ENCODE results near the gene TMEM50B. TPM values are rescaled to one million over a fixed set of nuclear protein-coding genes. Genes with fewer than 3 reads are reported as not detected.
A peak's percentile ranks its signal among the peaks of the same experiment; 100 is the strongest.

The TMEM50B gene
- total RNA-seq, 1 experiment from 2014 or later, result 18.9 TPM

- Histone ChIP-seq H3K4me1 (ENCODE audit: insufficient read depth, low read length, poor library complexity, severe bottlenecking) (peaks cover 4% of the 10 kb centered on the region), H3K9me3 (ENCODE audit: low read depth, low read length, poor library complexity, severe bottlenecking) (no peaks in the 10 kb centered on the region), H3K27me3 (replicated peaks; ENCODE audit: insufficient read depth, low read depth, low read length, poor library complexity) (no peaks in the 10 kb centered on the region), H3K36me3 (ENCODE audit: insufficient read depth, low read length, poor library complexity, severe bottlenecking) (no peaks in the 10 kb centered on the region), H3K4me3 (ENCODE audit: low read depth, low read length, poor library complexity, severe bottlenecking) (peak overlapping the region; percentile 67), H3K27ac (ENCODE audit: low read depth, low read length, poor library complexity, severe bottlenecking) (peak overlapping the region; percentile 76)
- no peak for TF ChIP-seq CTCF (conservative IDR thresholded peaks at IDR 0.05; ENCODE audit: low read depth, low read length)
- no peak for TF ChIP-seq EZH2 (IDR thresholded peaks at IDR 0.05; ENCODE audit: borderline replicate concordance, low read depth, low read length, poor library complexity, severe bottlenecking)
- intact Hi-C loops (cut with micrococcal nuclease; ENCODE audit: unreplicated experiment), result no loop called here
- peak; percentile 13 for DNase-seq (ENCODE audit: low spot score)
- POLR2A ChIA-PET (ENCODE audit: low non-redundant PET), result interaction anchor here (1.8 kb wide), 1 partner anchor 11 kb away, joined by 7 read pairs; the partner anchor contains the start of gene TMEM50B
- CTCF ChIA-PET, result interaction anchor here (1.0 kb wide), 1 partner anchor 11 kb away, joined by 5 read pairs; the partner anchor contains the start of gene TMEM50B
- no TSS peak for BruUV-seq (replicated peaks)
Observed at GRCh38 chr21:33490991-33491372, 11.2 kb upstream of the TMEM50B start.

GRCh38 chr21:33488936-33489335 is 9.2 kb upstream of the TMEM50B start:
- Histone ChIP-seq H3K27me3 (replicated peaks; ENCODE audit: insufficient read depth, low read depth, low read length, poor library complexity) (no peaks in the 10 kb centered on the region), H3K36me3 (ENCODE audit: insufficient read depth, low read length, poor library complexity, severe bottlenecking) (no peaks in the 10 kb centered on the region), H3K27ac (ENCODE audit: low read depth, low read length, poor library complexity, severe bottlenecking) (no peak overlapping the region), H3K9me3 (ENCODE audit: low read depth, low read length, poor library complexity, severe bottlenecking) (no peaks in the 10 kb centered on the region), H3K4me1 (ENCODE audit: insufficient read depth, low read length, poor library complexity, severe bottlenecking) (peaks cover 4% of the 10 kb centered on the region), H3K4me3 (ENCODE audit: low read depth, low read length, poor library complexity, severe bottlenecking) (no peak overlapping the region)
- no TSS peak for BruUV-seq (replicated peaks)
- intact Hi-C loops (cut with micrococcal nuclease; ENCODE audit: unreplicated experiment), result no loop called here
- TF ChIP-seq CTCF (conservative IDR thresholded peaks at IDR 0.05; ENCODE audit: low read depth, low read length), result no peak
- TF ChIP-seq EZH2 (IDR thresholded peaks at IDR 0.05; ENCODE audit: borderline replicate concordance, low read depth, low read length, poor library complexity, severe bottlenecking), result no peak
- no peak for DNase-seq (ENCODE audit: low spot score)
- ChIA-PET CTCF (interaction anchor here (0.5 kb wide), 1 partner anchor 43 kb away, joined by 4 read pairs; no protein-coding TSS in a partner anchor), POLR2A (ENCODE audit: low non-redundant PET) (no interaction called here)

- TF ChIP-seq CTCF (conservative IDR thresholded peaks at IDR 0.05; ENCODE audit: low read depth, low read length) (no peak), EZH2 (IDR thresholded peaks at IDR 0.05; ENCODE audit: borderline replicate concordance, low read depth, low read length, poor library complexity, severe bottlenecking) (no peak)
- no peak overlapping the region for H3K4me3 ChIP-seq (ENCODE audit: low read depth, low read length, poor library complexity, severe bottlenecking)
- H3K27me3 ChIP-seq (replicated peaks; ENCODE audit: insufficient read depth, low read depth, low read length, poor library complexity), result no peaks in the 10 kb centered on the region
- ChIA-PET CTCF (no interaction called here), POLR2A (ENCODE audit: low non-redundant PET) (no interaction called here)
- peaks cover 4% of the 10 kb centered on the region for H3K4me1 ChIP-seq (ENCODE audit: insufficient read depth, low read length, poor library complexity, severe bottlenecking)
- DNase-seq (ENCODE audit: low spot score), result no peak
- intact Hi-C loops (cut with micrococcal nuclease; ENCODE audit: unreplicated experiment), result no loop called here
- BruUV-seq (replicated peaks), result no TSS peak
- H3K9me3 ChIP-seq (ENCODE audit: low read depth, low read length, poor library complexity, severe bottlenecking), result no peaks in the 10 kb centered on the region
- H3K27ac ChIP-seq (ENCODE audit: low read depth, low read length, poor library complexity, severe bottlenecking), result no peak overlapping the region
- H3K36me3 ChIP-seq (ENCODE audit: insufficient read depth, low read length, poor library complexity, severe bottlenecking), result no peaks in the 10 kb centered on the region
Observed at GRCh38 chr21:33487996-33488395, 8.2 kb upstream of the TMEM50B start.

Measured in A673 (cell line).